HG02763 (cell line): ENCODE measurements around the gene NEDD4.
"Not testable (repeated sequence)": the region's sequence is repeated elsewhere in the genome, so short reads cannot be mapped to it uniquely, and the experiment has no call there.

Experiments used
- ATAC-seq: cut with Tn5 transposase; IDR thresholded peaks from one replicate; pipeline ENCODE4 v1.9.1; 2021; ENCODE audit warnings: mild to moderate bottlenecking, moderate library complexity; ENCODE audit not compliant: unreplicated experiment

Gene NEDD4

GRCh38 chr15:55960946-55961345 is 32.5 kb downstream of the NEDD4 start:
- no peak for ATAC-seq

- ATAC-seq, result no peak
Observed at GRCh38 chr15:55959744-55960447, 33.5 kb downstream of the NEDD4 start.

- no peak for ATAC-seq
Observed at GRCh38 chr15:55958349-55958748, 35.1 kb downstream of the NEDD4 start.

- no peak for ATAC-seq
Observed at GRCh38 chr15:55954862-55955605, 38.4 kb downstream of the NEDD4 start.

- not testable (repeated sequence) for ATAC-seq
Observed at GRCh38 chr15:55952501-55953274, 40.7 kb downstream of the NEDD4 start.

GRCh38 chr15:55944606-55945005 is 48.8 kb downstream of the NEDD4 start:
- ATAC-seq, result not testable (repeated sequence)

- no peak for ATAC-seq
Observed at GRCh38 chr15:55942332-55942731, 51.1 kb downstream of the NEDD4 start.

- no peak for ATAC-seq
Observed at GRCh38 chr15:55937040-55937439, 56.4 kb downstream of the NEDD4 start.

GRCh38 chr15:55928955-55929354 is 64.5 kb downstream of the NEDD4 start:
- no peak for ATAC-seq

- no peak for ATAC-seq
Observed at GRCh38 chr15:55921744-55922143, 71.7 kb downstream of the NEDD4 start.

- no peak for ATAC-seq
Observed at GRCh38 chr15:55917881-55918296, 75.5 kb downstream of the NEDD4 start.

GRCh38 chr15:55916666-55917409 is 76.6 kb downstream of the NEDD4 start:
- no peak for ATAC-seq

- ATAC-seq, result no peak
Observed at GRCh38 chr15:55915876-55916567, 77.4 kb downstream of the NEDD4 start.

GRCh38 chr15:55915221-55915620 is 78.2 kb downstream of the NEDD4 start:
- ATAC-seq, result no peak

- no peak for ATAC-seq
Observed at GRCh38 chr15:55914446-55914845, 79.0 kb downstream of the NEDD4 start.

- no peak for ATAC-seq
Observed at GRCh38 chr15:55912982-55913381, 80.4 kb downstream of the NEDD4 start.

- ATAC-seq, result no peak
Observed at GRCh38 chr15:55909036-55909811, 84.2 kb downstream of the NEDD4 start.

- ATAC-seq, result no peak
Observed at GRCh38 chr15:55907797-55908196, 85.6 kb downstream of the NEDD4 start.

GRCh38 chr15:55902981-55903380 is 90.4 kb downstream of the NEDD4 start:
- ATAC-seq, result no peak

GRCh38 chr15:55900019-55900418 is 93.4 kb downstream of the NEDD4 start:
- no peak for ATAC-seq
